Stimulated activated CD4-positive, alpha-beta T cell treated with anti-CD3 and anti-CD28 coated beads, TNF-alpha, amount 100 ng/mL, for 1 hour (primary cell): ENCODE results near the gene SORCS3.

Source experiments
- DNase-seq, 3 donors: peaks; one replicate each; pipeline ENCODE4 v3.0.0-alpha.2; 2020; ENCODE audit warnings: low read depth in 3 of 3, low spot score in 1 of 3

The SORCS3 gene

DNA sequence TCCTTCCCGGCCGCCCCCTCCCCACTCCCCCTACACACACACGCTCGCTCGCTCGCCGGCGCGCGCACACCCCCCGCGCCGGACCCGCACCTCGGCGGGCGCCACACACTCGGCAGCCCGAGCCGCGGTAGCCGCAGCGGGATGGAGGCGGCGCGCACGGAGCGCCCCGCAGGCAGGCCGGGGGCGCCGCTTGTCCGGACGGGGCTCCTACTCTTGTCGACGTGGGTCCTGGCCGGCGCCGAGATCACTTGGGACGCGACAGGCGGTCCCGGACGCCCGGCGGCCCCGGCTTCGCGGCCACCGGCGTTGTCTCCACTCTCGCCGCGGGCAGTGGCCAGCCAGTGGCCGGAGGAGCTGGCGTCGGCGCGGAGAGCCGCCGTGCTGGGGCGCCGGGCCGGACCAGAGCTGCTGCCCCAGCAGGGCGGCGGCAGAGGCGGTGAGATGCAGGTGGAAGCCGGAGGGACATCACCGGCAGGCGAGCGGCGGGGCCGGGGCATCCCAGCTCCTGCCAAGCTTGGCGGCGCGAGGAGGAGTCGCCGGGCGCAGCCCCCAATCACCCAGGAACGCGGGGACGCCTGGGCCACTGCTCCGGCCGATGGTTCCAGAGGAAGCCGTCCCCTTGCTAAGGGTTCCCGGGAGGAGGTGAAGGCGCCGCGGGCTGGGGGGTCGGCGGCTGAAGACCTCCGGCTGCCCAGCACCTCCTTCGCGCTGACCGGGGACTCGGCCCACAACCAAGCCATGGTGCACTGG, at the start of gene SORCS3:
Gene SORCS3 (plus strand): TSS at position 104 of the 750 bp plus-strand sequence.
- no peak for DNase-seq

DNA sequence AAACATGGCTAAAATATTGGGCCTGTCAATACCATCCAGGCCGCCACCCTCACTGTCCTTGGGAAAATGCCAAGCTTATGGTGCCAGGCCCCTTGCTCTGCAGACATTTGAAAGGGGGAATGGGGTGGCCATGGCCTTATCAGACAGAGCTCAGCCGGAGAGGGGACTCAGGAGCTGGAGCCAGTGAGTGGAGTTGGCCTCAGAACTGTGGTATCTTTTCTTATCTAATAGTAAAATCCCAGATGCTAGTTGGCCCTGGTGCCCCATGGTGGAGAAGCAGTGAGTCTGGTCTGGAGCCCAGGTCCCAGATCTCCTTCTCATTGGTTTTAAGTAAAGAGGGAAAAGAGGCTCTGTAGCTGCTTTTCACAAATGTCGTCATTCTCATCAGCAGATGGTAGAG, 49.6 kb upstream of the SORCS3 start:
- no peak for DNase-seq

DNA sequence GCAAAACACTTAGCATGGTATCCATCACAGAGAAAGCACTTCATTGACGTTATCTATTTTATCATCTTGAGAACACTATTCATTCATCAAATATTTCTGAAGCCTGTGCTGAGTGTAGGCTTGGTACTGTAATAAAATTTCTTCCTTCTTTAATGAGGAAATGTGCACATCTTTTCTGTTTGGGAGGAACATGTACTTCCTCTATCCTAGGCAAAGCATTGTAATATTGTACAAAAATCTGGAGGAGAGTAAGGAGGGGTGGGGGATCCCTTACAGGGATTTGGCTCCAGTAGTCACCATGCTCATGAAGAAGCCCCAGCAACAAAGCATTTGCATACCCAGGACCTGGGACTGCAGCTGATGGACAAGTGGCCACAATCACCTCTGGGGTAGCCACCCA, 39.9 kb upstream of the SORCS3 start:
- DNase-seq: no peak

DNA sequence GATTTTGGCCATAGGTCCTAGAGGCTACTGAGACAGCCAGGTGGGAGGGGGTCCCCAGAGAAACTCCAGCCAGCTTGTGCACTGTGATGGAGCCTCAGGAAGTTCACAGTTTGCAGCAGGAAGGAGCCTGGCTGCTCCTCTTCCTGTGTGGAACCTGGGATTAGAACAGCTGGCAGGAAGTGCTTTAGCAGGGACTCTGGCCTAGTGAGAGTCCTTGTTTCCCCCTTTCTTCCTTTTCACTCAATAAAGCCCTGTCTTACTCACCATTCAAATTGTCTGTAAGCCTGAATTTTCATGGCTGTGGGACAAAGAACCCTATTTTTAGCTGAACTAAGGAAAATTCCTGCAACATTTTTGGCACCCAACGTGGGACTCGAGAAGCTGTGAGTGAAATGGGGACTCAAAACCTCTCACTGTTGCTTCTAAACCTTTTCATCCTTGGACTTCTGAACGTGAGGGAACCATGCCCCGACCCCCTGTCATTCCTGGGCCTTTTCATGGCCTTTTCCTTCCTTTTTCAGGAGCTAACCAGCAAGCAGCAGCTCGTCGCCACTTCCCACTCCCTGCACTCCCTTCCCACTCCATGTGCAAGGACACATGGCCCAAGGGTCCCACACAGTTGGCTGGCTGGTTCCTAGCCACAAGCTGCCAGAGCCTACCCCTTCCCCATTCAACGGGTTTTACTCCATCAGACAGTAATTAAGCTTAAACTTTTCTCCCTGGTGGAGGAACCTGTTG, 32.8 kb upstream of the SORCS3 start:
- DNase-seq: no peak

DNA sequence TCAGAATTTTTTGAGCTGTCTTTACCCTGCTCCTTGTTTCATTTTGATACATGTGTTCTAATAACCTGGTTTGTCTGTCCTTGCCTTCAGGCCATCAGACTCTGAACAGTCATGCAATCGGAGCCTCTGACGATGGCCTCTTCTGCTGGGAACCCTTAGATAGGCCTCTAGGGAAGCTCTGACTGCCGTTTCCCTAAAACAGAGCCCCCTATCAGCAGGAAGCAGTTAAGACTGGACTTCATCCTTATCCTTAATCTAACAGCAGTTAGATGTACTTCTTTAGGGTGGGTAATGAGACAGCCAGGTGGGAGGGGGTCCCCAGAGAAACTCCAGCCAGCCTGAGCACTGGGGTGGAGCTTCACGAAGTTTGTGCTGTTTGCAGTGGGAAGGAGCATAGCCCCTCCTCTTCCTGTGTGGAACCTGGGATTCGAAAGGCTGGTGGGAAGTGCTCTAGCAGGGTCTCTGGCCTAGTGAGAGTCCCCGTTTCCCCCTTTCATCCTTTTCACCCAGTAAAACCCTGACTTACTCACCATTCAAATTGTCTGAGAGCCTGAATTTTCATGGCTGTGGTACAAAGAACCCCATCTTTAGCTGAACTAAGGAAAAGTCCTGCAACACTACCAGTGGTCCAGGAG, 28.4 kb upstream of the SORCS3 start:
- DNase-seq: no peak

DNA sequence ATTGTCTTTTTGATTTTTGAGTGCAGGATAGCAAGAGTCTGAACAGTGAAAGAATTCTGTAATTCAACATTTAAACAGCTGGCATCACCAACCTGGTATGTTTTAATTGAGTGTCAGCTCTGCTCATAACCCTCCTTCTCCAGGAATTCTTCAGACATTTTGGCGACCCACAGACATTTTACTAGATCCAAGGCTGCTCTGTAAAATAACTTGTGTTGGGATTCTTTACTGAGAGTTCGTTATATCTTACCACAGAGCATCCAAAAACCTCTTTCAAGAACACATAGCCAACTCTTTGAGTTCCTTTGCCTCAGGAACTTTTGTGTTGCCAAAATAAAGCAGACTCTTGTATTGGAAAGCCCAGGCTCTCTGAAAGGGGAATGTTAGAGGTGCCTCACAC, 27.7 kb upstream of the SORCS3 start:
- DNase-seq: no peak

DNA sequence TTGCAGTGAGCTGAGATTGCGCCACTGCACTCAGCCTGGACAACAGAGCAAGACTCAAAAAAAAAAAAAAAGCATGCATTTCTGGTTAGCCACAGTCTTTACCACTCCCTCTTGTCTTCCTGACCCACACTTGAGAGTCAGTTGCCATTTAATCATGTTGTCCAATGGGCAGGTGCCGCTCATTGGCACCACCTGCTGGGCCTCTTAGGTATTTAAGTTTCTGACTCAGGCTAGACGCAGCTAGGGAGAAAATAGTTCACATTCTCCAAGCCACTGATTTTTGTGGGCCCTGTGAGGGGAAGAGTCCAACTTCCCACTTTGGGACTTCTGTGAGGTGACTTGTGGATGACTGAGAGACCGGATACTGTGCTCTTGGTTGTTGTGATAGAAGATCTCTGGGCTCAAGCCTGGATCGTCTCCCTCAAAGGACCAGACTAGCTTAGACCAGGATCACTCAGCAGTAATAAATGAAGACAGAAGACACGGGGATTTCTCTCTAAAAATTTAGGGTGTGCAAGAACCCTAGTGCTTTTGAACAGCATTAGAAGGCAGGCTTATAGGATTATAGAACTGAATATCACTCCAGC, 26.8 kb upstream of the SORCS3 start:
- DNase-seq: no peak

DNA sequence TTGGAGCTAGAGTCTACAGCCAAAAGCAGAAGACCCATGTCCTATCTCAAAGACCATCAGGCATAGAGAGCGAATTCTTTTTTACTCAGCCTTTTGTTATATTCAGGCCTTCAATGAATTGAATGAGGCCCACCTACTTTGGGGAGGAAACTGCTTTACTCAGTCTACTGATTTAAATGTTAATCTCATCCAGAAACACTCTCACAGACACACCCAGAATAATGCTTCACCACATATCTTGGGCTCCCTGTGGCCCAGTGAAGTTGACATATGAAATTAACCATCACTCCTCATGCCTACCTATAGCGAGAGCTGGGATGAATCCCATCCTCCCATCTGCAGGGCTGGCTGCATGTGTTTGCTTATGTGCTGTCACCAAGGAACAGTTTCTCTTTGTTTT, 26.0 kb upstream of the SORCS3 start:
- DNase-seq: no peak

DNA sequence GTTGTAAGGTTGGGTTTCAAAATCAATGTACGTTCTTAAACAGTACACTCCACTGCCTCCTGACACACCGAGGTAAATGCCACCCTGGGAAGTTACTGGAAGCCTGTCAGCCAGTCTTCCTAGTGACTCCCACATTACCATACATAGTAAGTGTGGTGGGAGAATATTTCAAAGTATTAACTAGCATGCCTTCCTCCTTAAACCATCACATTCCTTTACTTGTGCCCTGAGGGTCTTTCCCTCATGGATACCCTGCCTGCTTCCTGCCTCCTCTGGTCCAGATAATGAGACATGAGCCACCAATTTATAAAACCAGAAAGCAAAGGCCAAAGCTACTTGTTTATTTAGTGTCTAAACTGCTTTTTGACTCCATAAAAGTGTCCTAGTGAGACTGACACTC, 23.3 kb upstream of the SORCS3 start:
- DNase-seq: no peak

DNA sequence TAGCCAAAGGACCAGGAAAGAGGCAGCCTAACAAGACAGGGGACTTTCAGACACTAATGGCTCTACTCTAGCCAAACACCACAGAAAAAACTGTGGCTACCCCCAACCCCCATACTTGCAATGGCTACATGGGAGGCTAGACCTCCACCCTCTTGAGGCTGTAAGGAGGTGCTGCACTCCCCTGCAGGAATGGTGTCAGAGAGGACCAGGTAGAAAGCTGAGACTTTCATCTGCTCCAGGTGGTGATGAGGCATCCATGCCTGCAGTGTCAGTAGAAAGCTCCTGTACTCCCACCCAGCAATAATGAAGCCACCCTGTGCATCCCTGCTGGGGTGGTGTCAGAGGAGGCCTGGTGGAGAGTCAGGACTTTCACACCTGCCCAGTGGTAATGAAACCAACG, 18.9 kb upstream of the SORCS3 start:
- DNase-seq: no peak

DNA sequence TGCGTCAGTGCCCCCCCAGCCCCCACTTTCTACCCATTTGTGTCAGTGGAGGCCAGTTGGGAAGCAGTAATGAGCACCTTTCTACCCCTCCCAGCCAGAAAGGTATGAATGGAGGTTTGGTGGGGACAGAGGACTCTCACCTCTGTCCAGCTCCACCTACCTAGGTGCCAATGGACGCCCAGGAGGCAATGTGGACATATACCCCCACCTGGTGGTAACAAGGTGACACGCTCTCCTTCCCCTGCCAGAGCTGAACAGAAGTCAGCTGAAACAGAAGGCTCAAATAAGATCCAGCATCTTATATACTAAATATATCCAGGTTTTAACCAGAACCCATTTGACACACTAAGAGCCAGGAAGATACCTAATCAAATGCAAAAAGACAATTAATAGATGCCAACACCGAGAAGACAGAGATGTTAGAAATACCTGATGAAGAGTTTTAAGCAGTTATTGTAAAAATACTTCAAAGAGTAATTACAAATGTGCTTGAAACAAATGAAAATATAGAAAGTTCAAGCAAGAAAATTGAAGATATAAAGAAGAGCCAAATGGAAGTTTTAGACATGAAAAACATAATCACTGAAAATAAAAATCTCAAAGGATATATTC, 18.4 kb upstream of the SORCS3 start:
- DNase-seq: no peak

DNA sequence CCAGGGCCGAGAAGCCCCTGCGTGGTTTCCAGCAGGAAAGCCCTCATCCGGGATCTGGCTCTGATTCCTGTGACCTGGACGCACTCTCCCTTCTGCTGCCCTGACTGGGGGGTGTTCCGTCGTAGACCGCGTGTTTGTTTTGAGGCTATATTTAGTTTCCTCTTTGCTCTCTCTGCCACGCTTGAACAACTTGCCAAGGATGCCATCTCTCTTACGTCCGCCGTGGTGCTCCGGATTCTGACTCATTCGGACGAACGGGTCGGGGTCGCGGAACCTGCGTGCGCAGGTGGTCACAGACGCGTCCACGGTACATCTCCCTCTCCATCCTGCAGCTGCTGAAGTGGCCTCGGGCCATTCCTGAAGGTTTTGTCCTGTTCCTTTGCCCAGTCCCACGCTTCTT, 10.4 kb upstream of the SORCS3 start:
- no peak for DNase-seq

DNA sequence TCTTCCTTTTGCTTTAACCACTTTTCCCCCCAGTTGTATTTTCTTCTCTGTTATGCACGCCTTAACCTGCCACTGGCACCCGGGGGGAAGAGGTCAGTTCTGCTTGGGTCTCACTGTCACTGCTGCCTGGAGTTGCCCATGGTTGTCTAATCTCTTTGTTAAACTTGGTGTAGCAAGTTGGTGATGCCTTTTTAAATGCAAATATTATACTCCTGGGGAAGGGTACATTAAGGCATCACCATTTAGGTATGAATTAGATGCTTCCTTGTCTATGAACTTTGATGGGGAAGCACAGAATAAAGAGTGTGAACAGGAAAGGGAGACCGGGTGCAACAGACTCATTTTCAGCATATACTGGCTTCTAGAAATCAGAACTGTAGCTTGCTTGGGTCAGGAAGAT, 9.1 kb upstream of the SORCS3 start:
- no peak for DNase-seq

DNA sequence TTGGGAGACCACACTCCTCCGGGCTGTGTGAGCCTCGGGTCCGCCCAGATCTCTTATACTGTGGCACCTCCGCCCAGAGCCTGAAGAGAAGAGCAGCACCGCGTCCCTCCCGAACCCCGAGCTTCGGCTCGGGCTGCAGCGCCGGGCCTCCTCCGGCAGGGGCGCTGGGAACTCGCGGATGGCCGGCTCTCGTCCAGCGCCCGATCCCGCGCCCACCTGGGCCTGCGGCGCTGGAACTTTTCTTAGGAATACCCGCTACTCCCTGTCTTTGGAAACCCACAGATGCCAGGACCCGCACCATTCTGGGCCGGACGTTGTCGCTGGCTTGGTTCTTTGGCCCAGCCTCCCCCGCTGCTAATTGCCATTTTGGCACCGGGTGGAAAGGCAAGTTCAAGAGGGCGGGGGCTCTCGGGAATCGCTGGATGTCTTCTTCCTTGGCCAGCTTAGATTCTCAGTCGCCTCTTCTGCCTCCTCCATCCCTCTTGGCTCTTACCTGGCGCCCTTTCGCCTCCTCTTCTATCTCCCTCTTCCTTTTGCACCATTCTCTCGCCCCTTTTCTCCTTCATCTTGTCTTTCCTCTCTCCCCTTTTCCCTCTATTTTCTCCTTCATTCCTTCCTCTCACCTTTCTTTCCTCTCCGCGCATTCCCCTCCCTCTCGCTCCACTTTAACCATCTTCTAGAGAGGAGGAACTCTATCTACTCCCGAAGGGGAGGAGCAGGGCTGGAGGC, 2.1 kb upstream of the SORCS3 start:
- no peak for DNase-seq

DNA sequence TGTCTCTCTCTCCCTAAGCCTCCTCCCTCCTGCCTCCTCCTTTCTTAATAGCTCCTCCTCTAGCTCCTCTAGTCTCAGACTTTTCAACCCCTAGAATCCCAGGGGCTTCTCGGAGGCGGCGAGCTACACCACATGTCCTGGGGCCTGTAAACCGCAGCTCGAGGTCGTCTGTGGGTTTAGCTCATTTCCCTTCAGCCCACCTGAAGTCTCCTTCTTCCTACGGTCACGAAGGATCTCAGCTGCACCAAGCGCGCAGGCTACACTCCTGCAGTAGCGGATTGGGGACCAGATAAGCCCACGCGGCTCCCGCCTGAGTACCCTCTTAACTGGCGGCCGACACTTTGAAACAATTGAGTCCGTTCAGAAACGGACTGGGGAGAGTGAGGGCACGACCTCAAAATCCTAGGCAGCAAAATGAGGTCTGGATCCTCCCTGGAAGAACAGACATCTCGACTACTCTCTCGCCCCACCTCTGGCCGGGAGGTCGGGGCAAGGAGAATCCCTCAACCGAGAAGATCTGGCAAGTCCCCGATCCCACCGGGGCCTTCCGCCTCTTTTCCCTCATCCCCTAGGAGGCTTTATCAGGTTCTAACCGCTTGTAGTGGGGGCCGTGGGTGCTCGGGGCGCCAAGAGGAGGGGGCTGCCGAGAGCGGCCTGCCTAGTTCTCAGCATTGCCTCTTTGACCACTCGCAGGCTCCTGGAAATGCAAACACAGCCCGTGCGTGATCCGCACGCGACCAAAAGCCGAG, 1.3 kb upstream of the SORCS3 start:
- no peak for DNase-seq

DNA sequence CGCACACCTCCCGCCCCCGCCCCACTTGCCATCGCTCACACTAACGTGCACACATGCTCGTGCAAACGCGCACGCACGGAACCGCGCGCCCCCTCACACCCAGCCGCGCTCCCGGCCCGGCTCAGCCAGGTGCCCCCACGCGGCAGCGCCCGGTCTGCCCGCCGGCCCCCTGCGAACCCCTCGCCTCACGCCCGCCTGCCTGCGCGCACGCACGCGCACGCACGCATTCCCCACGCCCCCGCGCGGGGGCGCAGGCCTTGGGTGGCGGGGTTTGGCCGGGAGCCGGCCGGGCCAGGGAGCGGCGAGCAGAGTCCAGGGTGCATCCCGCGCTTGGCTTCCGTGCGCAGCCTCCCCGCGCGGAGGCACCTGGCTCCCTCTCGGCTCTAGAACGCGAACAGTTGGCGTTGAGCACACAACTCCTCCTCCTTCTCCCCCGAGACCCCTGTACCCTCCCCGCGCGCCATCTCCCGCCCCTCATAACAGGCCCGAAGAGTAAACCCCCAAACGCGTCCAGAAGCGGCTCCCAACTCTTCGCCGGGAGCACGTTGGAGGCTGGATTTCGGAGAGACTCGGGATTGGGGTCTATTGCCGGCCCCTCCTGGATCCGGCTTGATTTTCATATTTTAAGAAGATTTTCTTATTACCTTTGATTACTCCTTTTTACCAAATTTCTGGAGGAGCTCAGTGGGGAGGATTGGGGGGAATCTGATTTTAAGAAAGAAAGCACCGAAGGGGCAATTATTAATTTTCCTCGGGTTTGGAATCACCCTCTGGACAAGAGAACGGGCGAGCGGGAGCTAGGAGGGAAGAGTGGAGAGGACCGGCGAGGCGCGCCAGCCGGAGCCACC, 527 bp upstream of the SORCS3 start:
- no peak for DNase-seq

DNA sequence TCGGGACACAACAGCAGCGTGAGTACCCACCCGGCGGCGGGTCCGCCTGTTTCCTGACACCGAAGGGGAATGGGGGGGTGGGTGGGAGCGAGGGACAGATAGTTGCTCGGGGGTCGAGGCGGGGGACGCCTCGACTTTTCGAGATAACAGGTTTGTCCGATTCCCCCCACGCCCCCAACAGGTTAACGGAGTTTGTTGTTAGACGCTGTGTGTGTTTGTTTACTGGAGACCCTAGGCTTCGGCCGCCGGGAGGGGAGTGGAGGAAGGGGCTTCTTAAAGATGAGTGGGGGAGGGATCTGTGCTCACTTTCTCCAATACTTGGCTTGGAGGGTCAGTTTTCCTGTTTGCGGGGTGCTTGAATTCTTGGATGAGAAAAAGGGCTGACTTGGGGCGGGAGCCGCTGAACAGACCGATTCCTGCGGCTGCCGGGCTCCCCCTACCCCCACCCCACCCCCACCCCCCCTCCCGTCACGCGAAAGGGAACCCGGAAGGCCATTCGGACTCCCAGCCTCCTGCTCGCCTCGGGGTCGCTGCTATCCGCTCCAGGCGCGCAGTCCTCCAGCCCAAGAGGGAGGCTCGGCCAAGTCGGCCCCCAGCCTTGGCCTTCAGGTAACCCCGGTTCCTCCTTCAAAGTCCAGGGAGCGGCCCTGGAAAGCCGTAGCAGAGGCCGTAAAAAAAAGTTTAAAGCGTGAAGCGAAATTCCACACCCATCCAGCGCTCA, 1.0 kb downstream of the SORCS3 start:
- no peak for DNase-seq

DNA sequence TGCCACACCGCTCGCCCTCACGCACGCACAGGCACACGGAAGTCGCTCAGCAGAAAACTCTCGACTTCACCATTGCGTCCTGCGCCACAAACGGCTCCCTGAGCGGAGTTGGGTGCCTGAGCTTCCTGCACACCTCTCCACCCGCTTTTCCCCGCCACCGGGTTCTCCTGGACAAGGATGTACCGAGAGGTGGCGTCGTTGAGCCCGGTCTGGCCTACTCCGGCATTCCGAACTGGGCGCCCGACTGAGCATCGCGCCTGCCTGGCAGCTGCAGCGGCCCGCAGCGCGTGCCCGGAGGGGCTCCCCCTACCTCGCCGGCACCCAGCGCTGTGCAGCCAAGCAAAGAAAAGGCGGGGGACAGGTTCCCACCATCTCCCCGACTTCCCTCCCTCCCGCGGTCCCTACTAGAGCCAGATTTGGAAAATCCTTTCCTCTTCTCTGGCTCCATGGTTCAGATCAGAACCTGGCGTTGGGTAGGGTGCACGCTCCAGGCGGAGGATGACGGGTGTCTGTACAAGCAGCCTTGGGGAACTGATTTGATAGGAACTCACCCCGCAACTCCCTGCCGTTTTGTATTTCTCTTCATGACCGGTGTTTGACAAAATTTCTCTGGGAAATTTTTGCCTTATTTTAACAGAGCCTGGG, 1.7 kb downstream of the SORCS3 start:
- no peak for DNase-seq
